Measurements from ENCODE around the gene TNK1.

- TF ChIP-seq EP300 (conservative IDR thresholded peaks at IDR 0.05; ENCODE audit: poor library complexity, severe bottlenecking) (peak; percentile 9), RAD21 (conservative IDR thresholded peaks at IDR 0.05) (peak; percentile 32), CTCF (IDR thresholded peaks at IDR 0.05; ENCODE audit: poor library complexity, severe bottlenecking) (peak; percentile 9), POLR2AphosphoS5 (IDR thresholded peaks at IDR 0.05) (peak; percentile 80)
- TF ChIP-seq, protein P1, sequence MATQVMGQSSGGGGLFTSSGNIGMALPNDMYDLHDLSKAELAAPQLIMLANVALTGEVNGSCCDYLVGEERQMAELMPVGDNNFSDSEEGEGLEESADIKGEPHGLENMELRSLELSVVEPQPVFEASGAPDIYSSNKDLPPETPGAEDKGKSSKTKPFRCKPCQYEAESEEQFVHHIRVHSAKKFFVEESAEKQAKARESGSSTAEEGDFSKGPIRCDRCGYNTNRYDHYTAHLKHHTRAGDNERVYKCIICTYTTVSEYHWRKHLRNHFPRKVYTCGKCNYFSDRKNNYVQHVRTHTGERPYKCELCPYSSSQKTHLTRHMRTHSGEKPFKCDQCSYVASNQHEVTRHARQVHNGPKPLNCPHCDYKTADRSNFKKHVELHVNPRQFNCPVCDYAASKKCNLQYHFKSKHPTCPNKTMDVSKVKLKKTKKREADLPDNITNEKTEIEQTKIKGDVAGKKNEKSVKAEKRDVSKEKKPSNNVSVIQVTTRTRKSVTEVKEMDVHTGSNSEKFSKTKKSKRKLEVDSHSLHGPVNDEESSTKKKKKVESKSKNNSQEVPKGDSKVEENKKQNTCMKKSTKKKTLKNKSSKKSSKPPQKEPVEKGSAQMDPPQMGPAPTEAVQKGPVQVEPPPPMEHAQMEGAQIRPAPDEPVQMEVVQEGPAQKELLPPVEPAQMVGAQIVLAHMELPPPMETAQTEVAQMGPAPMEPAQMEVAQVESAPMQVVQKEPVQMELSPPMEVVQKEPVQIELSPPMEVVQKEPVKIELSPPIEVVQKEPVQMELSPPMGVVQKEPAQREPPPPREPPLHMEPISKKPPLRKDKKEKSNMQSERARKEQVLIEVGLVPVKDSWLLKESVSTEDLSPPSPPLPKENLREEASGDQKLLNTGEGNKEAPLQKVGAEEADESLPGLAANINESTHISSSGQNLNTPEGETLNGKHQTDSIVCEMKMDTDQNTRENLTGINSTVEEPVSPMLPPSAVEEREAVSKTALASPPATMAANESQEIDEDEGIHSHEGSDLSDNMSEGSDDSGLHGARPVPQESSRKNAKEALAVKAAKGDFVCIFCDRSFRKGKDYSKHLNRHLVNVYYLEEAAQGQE (IDR thresholded peaks at IDR 0.05; ENCODE audit: borderline replicate concordance): peak; percentile 36
Measured at GRCh38 chr17:7405350-7406234, 24.7 kb downstream of the TNK1 start.

Measured in neural cell (in vitro differentiated cells).